ENCODE measurements around the gene RAB9A.
A peak's percentile ranks its signal among the peaks of the same experiment; 100 is the strongest.
"Not testable (repeated sequence)": the region's sequence is repeated elsewhere in the genome, so short reads cannot be mapped to it uniquely, and the experiment has no call there.

RAB9A gene, protein sequence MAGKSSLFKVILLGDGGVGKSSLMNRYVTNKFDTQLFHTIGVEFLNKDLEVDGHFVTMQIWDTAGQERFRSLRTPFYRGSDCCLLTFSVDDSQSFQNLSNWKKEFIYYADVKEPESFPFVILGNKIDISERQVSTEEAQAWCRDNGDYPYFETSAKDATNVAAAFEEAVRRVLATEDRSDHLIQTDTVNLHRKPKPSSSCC

DNA sequence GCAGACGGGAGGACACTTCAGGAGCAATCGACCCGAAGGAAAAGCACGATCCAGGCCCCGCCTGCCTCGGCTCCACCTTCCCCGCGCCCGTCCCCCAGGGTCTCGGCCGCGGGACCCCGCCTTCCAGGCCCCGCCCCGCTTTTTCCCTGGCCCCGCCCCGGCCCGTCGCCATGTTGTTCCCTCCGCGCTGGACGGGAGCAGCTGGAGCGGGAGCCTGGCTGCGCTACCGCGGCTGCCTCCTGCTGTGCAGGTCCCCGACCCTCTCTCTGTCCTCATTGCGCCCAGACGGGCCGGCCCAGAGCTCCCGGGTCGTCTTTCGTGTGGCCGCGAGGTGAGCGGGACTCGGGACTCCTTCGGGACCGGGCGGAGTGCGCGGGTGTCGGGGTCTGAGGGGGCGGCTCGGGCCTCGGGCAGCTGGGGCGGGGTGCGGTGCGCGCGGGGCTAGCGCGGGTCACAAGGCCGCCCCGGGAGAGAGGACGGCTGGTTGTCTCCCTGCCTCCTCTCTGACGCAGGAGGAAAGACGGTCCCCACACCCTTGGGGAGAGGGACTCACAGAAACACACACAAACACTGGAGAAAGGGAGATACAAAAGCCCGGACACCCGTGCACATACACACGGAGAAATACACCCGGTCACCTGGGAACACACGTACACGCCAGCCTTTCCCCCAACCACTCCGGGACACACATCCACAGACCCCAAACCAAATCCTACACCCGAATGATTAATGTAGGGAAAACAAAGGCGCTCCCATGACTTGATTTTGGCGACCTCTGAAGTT is at the start of gene RAB9A:
TSS of gene RAB9A (plus strand) at position 171 of the 783 bp plus-strand sequence. CDS start 19,619 bp downstream, outside the sequence.
- DNase-seq, result peak; percentile 83

DNA sequence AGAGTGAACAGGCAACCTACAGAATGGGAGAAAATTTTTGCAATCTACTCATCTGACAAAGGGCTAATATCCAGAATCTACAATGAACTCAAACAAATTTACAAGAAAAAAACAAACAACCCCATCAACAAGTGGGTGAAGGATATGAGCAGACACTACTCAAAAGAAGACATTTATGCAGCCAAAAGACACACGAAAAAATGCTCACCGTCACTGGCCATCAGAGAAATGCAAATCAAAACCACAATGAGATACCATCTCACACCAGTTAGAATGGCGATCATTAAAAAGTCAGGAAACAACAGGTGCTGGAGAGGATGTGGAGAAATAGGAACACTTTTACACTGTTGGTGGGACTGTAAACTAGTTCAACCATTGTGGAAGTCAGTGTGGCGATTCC is 47.2 kb upstream of the RAB9A start:
- not testable (repeated sequence) for DNase-seq

DNA sequence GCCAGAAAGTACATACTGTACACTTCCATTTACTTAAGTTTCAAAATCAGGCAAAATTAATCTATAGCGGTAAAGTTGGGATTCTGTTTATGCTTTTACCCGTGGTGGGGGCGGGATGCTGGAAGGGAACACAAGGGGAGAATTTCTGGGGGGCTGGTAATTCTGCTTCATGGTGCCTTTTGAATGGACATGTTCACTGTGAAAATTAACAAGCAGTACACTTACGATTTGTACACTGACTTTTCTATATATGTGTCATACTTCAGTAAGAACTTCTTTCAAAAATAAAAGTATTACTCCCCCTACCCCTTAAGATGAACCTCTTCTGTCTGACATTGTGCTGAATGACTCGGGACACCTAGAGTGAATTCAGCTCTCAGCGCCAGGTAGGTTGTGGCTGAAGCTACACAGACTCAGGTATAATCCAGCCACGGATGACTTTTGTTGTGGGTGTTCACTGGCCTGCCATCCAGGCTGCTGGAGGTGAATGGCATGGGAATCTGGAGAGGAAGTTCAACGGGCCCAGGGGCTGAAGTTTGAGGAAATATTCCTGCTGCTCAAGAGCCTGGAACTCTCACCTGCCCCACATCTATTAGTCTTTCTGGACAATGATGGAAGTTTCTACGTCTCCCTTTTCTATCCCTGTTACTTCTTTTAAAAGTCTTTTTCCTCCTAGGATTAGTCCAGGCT is 43.3 kb upstream of the RAB9A start:
- DNase-seq, result no peak

DNA sequence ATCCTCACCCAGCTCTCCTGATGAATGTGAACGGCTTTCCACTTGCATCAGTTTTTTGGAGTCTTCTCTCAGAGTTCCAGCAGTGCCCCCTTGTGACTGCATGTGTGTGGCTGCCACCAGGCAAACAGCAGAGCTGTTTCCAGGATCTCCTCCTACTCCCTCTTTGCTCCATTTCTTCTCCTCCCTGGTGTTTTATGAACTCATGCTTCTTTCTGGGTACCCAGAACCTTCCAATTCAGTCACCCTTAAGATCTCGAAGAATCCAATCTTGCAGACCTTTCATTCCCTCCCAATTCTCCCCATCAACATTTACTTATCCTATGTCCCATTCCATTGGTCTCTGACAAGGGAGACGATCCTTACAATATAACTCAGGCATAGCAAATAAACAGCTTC is 42.8 kb upstream of the RAB9A start:
- DNase-seq, result peak; percentile 30

DNA sequence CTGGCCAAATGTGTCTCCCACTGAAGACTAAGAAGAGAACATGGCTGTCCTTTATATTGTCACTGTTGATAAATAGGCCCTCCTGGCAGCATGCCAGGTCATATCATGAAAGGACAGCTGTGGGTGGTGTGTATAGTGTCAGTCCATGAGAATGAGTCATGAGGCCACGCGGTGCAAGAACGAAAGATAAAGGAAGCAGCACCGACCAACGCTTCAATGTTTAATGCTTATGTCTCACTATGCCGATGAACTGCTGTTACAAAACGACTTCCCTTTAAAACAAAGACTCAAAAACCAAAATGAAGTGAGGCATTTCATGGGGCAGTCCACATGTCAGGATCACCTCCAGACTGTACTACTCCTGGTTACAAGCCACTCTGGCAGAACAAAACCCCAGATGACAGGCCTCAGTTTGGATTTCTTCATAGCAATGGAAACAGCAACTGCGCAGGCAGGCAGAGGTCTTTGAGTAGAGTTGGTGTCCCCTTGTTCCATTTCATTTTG is 41.2 kb upstream of the RAB9A start:
- no peak for DNase-seq

DNA sequence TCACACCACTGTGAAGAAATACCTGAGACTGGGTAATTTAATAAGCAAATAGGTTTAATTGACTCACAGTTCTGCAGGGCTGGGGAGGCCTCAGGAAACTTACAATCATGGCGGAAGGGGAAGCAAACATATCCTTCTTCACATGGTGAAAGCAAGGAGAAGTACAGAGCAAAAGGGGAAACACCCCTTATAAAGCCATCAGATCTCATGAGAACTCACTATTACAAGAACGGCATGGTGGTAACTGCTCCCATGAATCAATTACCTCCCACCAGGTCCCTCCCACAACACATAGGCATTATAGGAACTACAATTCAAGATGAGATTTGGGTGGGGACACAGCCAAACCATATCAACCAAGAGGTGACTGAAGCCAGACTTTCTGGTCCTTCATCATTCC is 40.6 kb upstream of the RAB9A start:
- not testable (repeated sequence) for DNase-seq

DNA sequence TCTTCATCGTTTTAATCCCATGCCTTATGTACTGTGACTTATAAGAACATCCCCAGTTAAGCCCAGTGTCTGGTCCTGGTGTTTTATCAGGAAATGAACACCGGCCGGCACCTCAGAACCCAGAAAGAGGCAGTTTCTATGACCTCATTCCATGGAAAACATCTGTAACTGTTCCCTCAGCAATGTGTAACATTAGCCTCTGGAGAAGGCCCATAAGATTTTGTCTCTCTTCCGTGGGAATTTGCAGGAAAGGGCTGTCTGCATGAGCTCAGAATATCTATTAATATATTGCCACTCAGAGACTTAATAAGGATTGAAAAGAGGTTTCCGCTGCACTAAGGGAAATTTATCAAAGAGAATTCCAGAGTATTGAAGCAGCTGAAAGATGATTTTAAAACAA is 39.1 kb upstream of the RAB9A start:
- DNase-seq, result no peak

DNA sequence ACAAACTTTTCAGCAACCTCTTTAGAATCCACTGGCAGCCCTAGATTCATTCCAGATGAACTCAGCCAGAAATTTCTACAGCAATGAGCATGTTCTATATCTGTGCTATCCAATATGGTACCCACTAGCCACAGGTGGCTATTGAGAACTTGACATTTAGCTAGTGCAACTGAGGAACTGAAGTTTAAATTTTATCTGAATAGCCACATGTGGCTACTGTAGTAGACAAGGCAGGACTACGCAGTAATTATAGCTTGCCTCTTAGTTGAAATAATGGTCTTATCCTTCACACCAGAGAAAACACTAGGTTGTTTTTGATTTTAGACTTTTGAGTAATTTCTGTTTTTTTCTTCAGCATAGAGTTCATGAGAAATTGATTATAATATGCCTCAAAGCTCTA is 38.6 kb upstream of the RAB9A start:
- no peak for DNase-seq

DNA sequence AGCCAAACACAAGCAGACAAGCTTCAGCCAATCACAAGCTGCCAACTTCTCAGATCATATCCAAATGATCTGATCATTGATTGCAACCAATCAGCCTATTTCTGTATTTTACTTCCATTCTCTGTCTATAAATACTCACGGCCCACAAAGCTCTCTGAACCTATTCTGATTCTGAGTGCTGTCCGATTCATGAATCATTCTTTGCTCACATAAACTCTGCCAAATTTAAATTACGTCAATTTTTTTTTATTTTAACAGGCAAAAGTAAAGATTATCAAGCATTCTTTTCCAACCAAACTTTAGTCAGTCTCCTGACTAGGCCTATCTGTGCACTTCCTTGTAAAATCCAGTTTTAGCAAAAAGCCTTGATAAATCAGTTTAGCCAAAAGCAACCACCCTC is 37.8 kb upstream of the RAB9A start:
- DNase-seq, result no peak

DNA sequence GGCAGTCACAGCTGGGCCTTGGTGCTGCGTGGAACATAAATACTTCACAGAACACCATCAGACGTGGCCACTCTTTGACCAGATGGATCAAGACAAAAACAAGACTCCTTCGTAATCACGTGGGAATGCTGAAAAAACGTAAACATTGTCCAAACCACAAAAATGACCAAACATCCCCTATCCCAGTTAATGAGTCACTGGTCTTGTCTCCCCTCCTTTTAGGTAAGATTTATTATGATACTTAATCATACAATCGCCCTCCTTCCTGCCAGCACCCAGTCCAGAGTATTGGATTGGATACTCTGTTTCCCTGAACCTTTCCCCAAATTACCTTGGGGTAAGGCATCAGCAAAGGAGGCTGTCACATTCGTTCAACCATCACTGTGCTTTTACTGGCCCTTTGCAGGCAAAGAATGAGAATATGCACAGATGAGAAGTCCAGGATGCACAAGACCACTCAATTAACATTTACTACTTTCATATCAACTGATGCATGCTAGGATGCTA is 36.6 kb upstream of the RAB9A start:
- DNase-seq, result no peak

DNA sequence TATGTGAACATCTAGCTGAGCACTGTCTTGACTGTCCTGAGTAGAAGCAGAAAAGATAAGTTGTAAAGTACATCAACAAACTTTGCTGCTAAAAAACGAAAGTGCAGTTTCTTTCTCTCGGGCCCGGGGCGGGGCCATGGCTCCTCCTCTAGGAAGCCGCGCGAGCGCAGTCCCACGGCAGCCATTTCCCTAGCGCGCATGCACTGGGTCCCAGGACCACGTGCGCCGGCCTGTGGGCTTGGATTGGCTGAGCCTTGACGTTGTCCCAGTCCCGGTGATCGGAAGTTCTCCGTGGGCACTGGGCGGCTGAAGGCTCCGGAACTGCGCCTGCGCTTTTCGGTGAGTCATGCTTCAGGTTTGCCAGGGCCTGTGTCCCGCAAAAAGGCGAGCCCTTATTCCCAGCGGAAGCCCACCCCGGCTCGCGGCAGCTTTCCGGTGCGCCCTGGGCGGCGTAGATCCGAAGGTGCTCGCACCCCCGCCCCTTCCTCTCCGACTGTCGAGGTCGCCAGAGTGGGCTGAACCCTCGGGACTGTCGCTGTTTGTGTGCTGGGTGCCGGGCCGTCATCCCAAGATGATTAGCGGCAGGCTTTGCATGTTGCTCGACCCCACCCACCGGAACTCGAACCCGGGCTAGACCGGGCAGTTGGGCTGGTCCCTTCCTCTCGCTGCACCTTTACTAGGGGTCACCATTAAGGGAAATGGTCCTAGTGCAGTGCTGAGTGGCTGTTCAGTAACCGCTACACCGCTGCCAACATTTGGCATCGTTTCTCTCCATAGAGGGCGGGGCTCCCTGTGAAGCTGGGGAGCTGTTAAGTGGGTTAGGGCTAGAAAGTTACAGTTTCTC is 35.9 kb upstream of the RAB9A start, which contains the start of gene TCEANC:
TSS of gene TCEANC (plus strand) at position 292 of the 844 bp plus-strand sequence. CDS start 9,368 bp downstream, outside the sequence.
- peak; percentile 99 for DNase-seq

DNA sequence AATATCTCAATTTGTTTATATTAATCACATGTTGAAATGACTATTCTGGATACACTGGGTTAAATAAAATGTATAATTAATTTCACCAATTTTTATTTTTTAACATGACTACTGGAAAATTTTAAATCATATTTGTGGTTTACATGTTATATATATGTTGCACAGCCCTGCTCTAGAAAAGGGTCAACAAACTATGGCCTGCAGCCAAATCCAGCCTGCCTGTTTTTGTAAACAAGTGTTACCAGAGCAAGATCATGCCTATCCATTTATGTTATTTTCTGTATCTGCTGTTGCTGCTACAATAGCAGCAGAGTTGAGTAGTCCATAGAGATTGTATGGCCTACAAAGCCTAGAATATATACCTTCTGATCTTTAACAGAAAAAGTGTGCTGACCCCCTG is 34.8 kb upstream of the RAB9A start:
- no peak for DNase-seq

DNA sequence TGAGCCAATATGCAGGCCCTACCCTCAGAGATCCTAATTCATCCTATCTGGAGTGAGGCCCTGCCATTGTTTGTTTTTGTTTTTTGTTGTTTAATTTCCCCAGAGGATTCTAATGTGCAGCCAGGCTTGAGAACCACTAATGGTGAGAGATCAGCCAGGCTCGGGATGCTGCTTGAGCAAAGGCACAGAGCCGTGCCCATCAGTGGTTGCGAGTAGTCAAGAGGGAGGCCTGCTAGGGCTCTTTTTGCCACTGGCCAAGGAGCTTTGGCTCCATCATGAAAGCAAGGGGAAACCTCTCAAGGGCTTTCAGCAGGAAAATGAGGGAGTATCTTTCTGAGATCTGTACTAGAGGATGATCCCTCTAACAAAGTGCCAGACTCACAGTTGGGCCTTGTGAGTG is 33.3 kb upstream of the RAB9A start:
- no peak for DNase-seq

DNA sequence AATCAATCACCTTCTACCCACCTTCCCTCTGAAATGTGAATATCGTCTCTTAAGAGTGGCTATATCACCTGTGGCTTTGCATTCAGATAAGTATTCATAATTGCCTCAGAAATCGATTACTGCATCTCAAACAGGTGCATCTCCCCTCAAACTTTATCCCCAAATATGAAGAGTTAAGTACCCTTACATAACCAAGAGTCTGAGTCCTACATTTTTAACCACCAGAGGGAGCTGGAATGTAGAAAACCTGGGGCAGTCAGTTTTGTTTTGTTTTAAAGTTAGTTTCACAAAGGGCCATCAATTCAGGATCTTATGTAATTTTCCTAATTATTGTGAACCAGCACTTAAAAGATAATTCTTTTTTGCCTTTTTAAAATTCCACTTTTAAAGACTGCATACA is 30.3 kb upstream of the RAB9A start:
- DNase-seq, result no peak

DNA sequence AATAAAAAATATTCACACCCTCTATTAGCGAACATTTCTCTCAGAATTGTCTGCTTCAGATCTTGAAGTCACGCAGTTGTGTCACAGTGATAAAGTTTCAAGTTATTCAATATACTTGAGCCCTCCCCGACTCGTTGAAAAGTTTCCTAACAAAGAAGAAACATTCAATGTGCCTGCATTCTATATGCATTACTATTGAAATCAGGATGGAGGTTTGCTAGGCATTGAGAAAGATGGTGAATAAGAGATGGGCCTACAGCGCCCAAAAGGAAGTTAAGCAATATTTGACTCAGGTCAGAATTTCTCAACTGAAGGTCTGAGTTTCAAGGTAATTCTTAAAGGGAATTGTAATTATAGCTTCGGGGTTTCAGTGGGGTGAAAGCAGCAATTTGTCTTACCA is 29.9 kb upstream of the RAB9A start:
- no peak for DNase-seq

DNA sequence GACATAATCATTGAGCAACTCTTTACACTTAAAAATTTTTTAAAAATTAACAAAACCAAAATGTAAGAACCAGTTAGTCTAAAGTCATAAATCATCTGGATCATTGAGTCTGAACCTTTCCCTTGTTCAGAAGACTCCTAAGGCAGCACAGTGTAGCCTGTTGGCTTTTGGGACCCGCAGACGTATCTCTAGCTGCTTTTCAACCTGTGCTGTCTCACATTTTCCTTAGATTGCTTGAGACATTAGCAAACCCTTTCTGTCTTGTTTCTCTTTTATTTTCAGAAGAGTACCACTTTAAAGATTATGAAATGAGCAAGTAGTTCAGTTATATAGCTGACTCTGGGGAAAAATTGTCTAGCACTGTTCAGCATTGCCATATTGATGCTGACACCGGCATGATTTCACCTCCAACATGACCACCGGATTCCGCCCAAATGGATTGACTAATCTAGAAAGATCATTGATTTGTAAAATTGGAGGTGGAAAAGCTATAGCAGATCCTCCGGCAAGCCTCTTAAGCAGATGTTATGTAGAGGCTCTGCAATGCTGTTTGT is 27.1 kb upstream of the RAB9A start:
- no peak for DNase-seq

DNA sequence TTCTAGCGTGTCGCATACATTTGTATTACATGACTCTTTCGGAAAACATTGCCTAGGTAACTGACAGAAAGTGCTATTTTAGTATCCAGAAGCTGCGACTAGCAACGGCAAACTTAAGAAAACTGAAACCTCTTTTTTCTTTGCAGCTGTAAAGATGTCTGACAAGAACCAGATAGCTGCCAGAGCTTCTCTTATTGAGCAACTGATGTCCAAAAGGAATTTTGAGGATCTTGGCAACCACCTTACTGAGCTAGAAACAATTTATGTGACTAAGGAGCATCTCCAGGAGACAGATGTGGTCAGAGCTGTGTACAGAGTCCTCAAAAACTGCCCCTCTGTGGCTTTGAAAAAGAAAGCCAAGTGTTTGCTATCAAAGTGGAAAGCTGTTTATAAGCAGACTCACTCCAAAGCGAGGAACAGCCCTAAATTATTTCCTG is 26.6 kb upstream of the RAB9A start:
- DNase-seq, result no peak

DNA sequence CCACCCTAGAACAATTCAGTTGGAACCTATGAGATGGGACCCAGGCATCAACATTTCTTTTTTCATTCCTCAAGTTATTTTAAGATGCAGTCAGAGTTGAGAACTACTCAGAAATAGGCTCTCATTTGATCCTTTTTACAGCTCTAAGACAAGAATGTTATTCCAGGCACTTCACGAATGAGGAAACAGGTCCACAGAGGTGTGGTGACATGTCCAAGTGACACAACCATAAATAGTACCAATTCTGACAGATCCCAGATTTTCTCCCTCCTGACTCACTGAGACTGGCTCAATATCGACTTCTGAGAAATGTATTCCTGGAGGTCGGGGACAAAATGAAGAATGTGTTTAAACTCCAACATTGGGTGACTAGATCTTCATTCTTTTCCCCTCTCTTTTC is 24.9 kb upstream of the RAB9A start:
- no peak for DNase-seq

DNA sequence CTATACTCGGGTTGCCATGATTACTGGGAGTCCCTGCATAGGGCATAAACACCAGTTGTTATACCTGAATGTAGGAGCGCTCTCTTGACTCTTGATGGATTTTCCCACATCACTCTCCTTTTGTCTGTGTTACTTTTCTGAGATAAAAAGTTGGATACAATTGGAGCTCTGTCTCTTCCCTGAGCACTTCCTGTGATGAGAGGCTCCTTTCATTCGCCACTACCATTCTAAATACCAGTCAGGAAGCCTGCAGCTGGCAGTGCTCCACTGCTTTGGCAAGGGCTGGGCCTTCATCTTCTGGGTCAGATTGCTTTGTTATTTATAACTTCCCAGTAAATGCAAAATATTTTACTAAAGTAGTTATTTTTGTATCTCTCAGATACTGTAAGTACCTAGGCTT is 22.1 kb upstream of the RAB9A start:
- no peak for DNase-seq

DNA sequence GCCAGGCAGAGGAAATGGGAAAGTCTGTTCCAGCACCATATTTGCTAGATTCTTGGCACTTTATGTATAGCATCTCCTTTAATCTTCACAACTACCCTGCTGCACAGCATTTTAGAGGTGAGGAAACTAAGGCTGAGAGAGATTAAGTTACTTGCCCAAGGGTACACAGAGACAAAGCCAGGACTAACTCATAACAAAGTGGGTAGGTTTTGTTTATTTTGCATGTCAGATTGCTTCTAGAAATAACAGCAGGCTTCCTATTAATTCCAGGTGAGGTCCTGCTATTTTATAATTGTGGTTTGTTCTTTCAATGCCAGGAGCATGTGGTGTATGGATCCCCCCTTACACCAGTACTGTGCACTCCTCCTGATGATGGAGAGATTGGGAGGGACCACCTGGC is 21.0 kb upstream of the RAB9A start:
- DNase-seq, result no peak

DNA sequence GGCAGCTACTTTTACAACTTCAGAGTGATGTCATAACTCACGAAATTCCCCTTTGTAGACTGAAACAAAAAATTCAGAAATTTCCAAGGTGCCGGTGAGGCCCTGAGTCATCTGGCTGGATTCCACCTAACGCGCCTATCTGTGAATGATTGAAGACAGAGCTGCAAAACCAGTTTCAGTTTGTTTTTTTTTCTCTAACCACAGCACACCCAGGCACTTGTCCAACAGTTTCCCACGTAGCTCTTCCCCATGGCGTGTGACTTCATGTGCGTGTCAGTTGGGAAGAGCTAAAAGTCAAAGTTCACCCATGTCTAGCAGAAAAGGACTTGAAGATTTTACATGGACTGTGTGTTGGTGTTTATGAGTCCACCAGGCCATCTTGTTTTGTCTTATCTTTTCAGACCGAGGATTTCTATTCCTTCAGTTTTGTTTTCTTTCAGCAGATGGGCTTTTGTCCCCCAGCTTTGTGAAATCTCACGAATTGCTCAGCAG is 19.6 kb upstream of the RAB9A start:
- peak; percentile 80 for DNase-seq

DNA sequence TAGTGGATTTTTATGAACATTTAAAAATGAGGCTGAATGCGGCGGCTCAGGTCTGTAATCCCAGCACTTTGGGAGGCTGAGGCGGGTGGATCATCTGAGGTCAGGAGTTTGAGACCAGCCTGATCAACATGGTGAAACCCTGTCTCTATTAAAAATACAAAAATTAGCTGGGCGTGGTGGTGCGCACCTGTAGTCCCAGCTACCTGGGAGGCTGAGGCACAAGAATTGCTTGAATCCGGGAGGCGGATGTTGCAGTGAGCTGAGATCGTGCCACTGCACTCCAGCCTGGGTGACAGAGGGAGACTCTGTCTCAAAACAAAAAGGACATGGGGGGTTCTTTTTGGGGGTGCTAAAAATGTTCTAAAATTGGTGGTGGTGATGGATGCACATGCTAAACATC is 19.2 kb upstream of the RAB9A start:
- not testable (repeated sequence) for DNase-seq

Data from GOT3 (cell line).